SK-N-SH treated with all-trans-retinoic acid at 6 μM for 48 hours (cell line): ENCODE data around the gene CDC42BPB.

Experiments
- ATAC-seq: fragments of 200-7000 bp; cut with Tn5 transposase; 3 replicates; pipeline ENCODE4 v1.9.1; 2020; ENCODE audit warnings: mild to moderate bottlenecking, moderate library complexity
- ARNTL ChIP-seq: fragments of 450-650 bp; formaldehyde crosslinking; IDR thresholded peaks from 2 replicates; pipeline ENCODE4 v1.5.0; 2020; ENCODE audit warnings: low read depth, mild to moderate bottlenecking, moderate library complexity, borderline replicate concordance
- BACH2 ChIP-seq: fragments of 250-450 bp; sonication (Bioruptor Pico); IDR thresholded peaks from 2 replicates; pipeline ENCODE4 v1.9.0; 2021; ENCODE audit warnings: mild to moderate bottlenecking, borderline replicate concordance
- CREB5 ChIP-seq: fragments of 250-450 bp; sonication (Bioruptor Pico); IDR thresholded peaks from 2 replicates; pipeline ENCODE4 v1.5.1; 2020; ENCODE audit warnings: low read depth, mild to moderate bottlenecking, moderate library complexity
- CSDC2 ChIP-seq: fragments of 250-450 bp; sonication (Bioruptor Pico); IDR thresholded peaks from 2 replicates; pipeline ENCODE4 v1.5.0; 2020; ENCODE audit warnings: mild to moderate bottlenecking, moderate library complexity
- ESRRG ChIP-seq: fragments of 250-450 bp; sonication (Bioruptor Pico); IDR thresholded peaks from 2 replicates; pipeline ENCODE4 v1.6.1; 2021; ENCODE audit warnings: mild to moderate bottlenecking
- GLIS3 ChIP-seq: fragments of 250-450 bp; sonication (Bioruptor Pico); IDR thresholded peaks from 2 replicates; pipeline ENCODE4 v1.5.0; 2020; ENCODE audit warnings: mild to moderate bottlenecking, moderate library complexity
- ISL1 ChIP-seq: fragments of 250-450 bp; sonication (Bioruptor Pico); IDR thresholded peaks from 2 replicates; pipeline ENCODE4 v2.1.2; 2022; ENCODE audit warnings: mild to moderate bottlenecking, moderate library complexity
- OSR1 ChIP-seq: fragments of 250-450 bp; sonication (Bioruptor Pico); IDR thresholded peaks from 2 replicates; pipeline ENCODE4 v1.8.0; 2022; ENCODE audit warnings: moderate library complexity, mild to moderate bottlenecking, inconsistent platforms
- PATZ1 ChIP-seq: fragments of 250-450 bp; sonication (Bioruptor Pico); IDR thresholded peaks from 2 replicates; pipeline ENCODE4 v1.8.0; 2020; ENCODE audit warnings: mild to moderate bottlenecking, moderate library complexity, borderline replicate concordance
- RARB ChIP-seq: fragments of 250-450 bp; sonication (Bioruptor Pico); IDR thresholded peaks from 2 replicates; pipeline ENCODE4 v1.8.0; 2021; ENCODE audit warnings: mild to moderate bottlenecking, moderate library complexity
- TCF4 ChIP-seq: fragments of 250-450 bp; sonication (Bioruptor Pico); IDR thresholded peaks from 2 replicates; pipeline ENCODE4 v1.8.0; 2021; ENCODE audit warnings: mild to moderate bottlenecking, moderate library complexity, borderline replicate concordance
- TOX ChIP-seq: fragments of 250-450 bp; sonication (Bioruptor Pico); IDR thresholded peaks from 2 replicates; pipeline ENCODE4 v1.8.0; 2021; ENCODE audit warnings: mild to moderate bottlenecking, moderate library complexity, borderline replicate concordance
- TSHZ2 ChIP-seq: fragments of 250-450 bp; sonication (Bioruptor Pico); IDR thresholded peaks from 2 replicates; pipeline ENCODE4 v1.5.0; 2020; ENCODE audit warnings: mild to moderate bottlenecking, moderate library complexity
- ZC3H10 ChIP-seq: fragments of 250-450 bp; sonication (Bioruptor Pico); IDR thresholded peaks from 2 replicates; pipeline ENCODE4 v1.5.1; 2021; ENCODE audit warnings: mild to moderate bottlenecking, moderate library complexity
- ZFP3 ChIP-seq: fragments of 250-450 bp; sonication (Bioruptor Pico); IDR thresholded peaks from 2 replicates; pipeline ENCODE4 v1.5.0; 2020; ENCODE audit warnings: mild to moderate bottlenecking, moderate library complexity
- ZFP30 ChIP-seq: fragments of 450-650 bp; formaldehyde crosslinking; IDR thresholded peaks from 2 replicates; pipeline ENCODE4 v1.5.0; 2022; ENCODE audit warnings: mild to moderate bottlenecking, moderate library complexity
- ZNF70 ChIP-seq: fragments of 450-650 bp; formaldehyde crosslinking; IDR thresholded peaks from 2 replicates; pipeline ENCODE4 v1.5.0; 2020; ENCODE audit warnings: mild to moderate bottlenecking, moderate library complexity
- ZNF8 ChIP-seq: fragments of 450-650 bp; formaldehyde crosslinking; IDR thresholded peaks from 2 replicates; pipeline ENCODE4 v1.5.0; 2020; ENCODE audit warnings: mild to moderate bottlenecking, moderate library complexity
- TF ChIP-seq, protein P1 (sequence below): fragments of 250-450 bp; sonication (Bioruptor Pico); IDR thresholded peaks from 2 replicates; pipeline ENCODE4 v1.8.0; 2021; ENCODE audit warnings: low read depth, mild to moderate bottlenecking, moderate library complexity, borderline replicate concordance

The CDC42BPB gene

GRCh38 chr14:103099733-103100280 is 42.5 kb upstream of the CDC42BPB start (continued):
- TF ChIP-seq, protein P1, sequence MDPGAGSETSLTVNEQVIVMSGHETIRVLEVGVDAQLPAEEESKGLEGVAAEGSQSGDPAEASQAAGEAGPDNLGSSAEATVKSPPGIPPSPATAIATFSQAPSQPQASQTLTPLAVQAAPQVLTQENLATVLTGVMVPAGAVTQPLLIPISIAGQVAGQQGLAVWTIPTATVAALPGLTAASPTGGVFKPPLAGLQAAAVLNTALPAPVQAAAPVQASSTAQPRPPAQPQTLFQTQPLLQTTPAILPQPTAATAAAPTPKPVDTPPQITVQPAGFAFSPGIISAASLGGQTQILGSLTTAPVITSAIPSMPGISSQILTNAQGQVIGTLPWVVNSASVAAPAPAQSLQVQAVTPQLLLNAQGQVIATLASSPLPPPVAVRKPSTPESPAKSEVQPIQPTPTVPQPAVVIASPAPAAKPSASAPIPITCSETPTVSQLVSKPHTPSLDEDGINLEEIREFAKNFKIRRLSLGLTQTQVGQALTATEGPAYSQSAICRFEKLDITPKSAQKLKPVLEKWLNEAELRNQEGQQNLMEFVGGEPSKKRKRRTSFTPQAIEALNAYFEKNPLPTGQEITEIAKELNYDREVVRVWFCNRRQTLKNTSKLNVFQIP, result no peak
- TF ChIP-seq ZFP3 (CRISPR knock-in tag), result no peak
- TF ChIP-seq CSDC2 (CRISPR knock-in tag), result no peak
- TF ChIP-seq, all 23 proteins: peak for 0

- TF ChIP-seq ESRRG, result no peak
- TF ChIP-seq ZNF8 (CRISPR knock-in tag), result no peak
- no peak for TF ChIP-seq ZC3H10 (CRISPR knock-in tag)
- no peak for TF ChIP-seq GLIS3 (CRISPR knock-in tag)
- TF ChIP-seq ISL1 (CRISPR knock-in tag), result no peak
- TF ChIP-seq ZNF70 (CRISPR knock-in tag), result no peak
- TF ChIP-seq RARB (CRISPR knock-in tag), result no peak
- TF ChIP-seq CSDC2 (CRISPR knock-in tag), result no peak
- TF ChIP-seq, protein P1, result no peak
- TF ChIP-seq ZFP3 (CRISPR knock-in tag), result no peak
- TF ChIP-seq ARNTL, result no peak
- TF ChIP-seq PATZ1 (CRISPR knock-in tag), result no peak
- TF ChIP-seq TCF4, result no peak
- TF ChIP-seq OSR1 (CRISPR knock-in tag), result no peak
Observed at GRCh38 chr14:103099081-103099732, 41.9 kb upstream of the CDC42BPB start.

DNA sequence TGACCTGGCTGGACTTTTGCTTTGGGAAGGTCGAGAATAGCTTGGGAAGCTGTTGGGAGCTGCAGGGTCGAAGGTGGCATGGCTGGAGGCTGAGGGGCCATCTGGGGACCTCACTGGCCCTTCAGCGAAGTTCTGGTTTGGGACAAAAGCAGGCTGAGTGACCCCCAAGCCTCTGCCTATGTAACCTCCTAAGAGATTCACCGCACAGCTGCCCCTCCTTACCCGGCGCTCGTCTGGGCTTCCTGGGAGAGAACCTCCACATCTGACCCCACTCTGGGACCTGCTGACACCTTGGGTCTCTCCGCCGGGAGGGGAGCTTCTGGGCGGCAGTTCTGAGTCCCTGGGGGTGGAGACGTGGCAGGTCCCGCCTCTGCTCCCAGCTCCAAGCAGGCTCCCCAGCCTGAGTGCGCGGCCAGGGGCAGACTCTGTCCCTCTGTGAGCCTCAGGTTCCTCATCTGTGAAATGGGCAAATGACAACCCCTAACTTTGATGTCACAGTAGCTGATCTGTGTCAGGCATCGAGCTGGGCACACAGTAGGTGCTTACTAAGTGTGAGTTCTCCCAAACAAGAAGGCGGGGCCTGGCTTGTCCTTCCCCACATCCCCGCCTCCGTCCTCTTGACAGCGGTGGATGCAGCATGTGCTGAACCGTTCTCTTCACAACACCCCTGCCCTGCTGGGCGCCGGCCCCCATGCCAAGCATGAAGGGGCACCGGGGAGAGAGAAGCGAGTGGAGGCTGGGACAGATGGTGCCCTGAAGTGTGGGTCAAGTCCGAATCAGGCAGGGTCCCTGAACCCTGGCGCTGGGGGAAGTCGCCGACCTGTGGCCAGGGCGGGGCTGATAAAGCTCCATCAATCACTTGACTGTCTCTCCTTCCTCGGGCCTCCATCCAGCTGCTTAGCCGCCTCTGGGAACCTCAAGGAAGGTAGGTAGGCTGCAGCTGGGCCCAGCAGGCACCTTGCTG is 40.9 kb upstream of the CDC42BPB start:
- TF ChIP-seq ZFP3 (CRISPR knock-in tag), result no peak
- TF ChIP-seq BACH2, result no peak
- no peak for TF ChIP-seq ARNTL
- no peak for TF ChIP-seq ZFP30
- TF ChIP-seq ZC3H10 (CRISPR knock-in tag), result no peak
- TF ChIP-seq TSHZ2 (CRISPR knock-in tag), result no peak
- no peak for TF ChIP-seq TCF4
- no peak for TF ChIP-seq ISL1 (CRISPR knock-in tag)
- TF ChIP-seq PATZ1 (CRISPR knock-in tag), result no peak
- no peak for TF ChIP-seq OSR1 (CRISPR knock-in tag)
- TF ChIP-seq GLIS3 (CRISPR knock-in tag), result no peak
- TF ChIP-seq CREB5 (CRISPR knock-in tag), result no peak
- no peak for TF ChIP-seq TOX (CRISPR knock-in tag)
- ATAC-seq, result no peak

More at GRCh38 chr14:103099081-103099732, 41.9 kb upstream of the CDC42BPB start:
- no peak for ATAC-seq
